GM18505 (cell line): ENCODE data around the gene PLA2G6.
"Not testable (repeated sequence)": the region's sequence is repeated elsewhere in the genome, so short reads cannot be mapped to it uniquely, and the experiment has no call there.

Experiments
- ATAC-seq: cut with Tn5 transposase; IDR thresholded peaks from one replicate; pipeline ENCODE4 v1.9.1; 2021; ENCODE audit not compliant: unreplicated experiment
- POLR2A ChIP-seq: IDR thresholded peaks from 4 replicates; pipeline ENCODE4 v1.6.1; 2011; ENCODE audit warnings: borderline replicate concordance; ENCODE audit not compliant: insufficient read depth, insufficient read length; ENCODE audit errors: extremely low read depth

Gene PLA2G6

DNA sequence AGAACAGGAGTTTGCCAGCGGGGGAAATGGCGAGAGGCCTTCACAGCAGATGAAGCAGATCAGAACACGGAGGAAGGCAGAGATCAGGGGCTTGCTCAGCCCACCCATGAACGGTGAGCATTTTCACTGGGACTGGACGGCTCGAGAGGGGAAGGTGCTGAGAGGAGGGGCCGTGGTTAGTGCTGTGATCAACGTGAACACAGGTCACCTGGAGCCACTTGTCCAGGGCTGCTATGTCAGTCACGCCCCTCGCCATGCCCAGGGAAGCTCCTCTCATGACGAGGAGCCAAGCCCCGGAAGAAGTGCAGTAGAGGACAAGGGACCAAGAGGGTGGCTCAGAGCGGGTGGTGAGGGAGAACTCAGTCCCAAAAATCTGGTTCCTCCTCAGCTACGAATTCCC lies 7.0 kb downstream of the PLA2G6 start:
- ATAC-seq: no peak
- TF ChIP-seq POLR2A: no peak

DNA sequence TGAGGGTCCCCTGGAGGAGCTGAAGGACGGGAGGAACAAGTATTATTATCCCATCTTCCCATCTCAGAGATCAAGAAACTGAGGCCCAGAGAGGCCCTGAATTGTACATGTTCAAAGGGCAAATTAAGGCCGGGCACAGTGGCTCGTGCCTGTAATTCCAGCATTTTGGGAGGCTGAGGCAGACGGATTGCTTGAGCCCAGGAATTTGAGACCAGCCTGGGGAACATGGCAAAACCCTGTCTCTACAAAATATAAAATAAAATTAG lies 8.1 kb downstream of the PLA2G6 start:
- TF ChIP-seq POLR2A: no peak
- ATAC-seq: no peak

GRCh38 chr22:38172832-38173640 lies 8.6 kb downstream of the PLA2G6 start:
- TF ChIP-seq POLR2A: no peak

DNA sequence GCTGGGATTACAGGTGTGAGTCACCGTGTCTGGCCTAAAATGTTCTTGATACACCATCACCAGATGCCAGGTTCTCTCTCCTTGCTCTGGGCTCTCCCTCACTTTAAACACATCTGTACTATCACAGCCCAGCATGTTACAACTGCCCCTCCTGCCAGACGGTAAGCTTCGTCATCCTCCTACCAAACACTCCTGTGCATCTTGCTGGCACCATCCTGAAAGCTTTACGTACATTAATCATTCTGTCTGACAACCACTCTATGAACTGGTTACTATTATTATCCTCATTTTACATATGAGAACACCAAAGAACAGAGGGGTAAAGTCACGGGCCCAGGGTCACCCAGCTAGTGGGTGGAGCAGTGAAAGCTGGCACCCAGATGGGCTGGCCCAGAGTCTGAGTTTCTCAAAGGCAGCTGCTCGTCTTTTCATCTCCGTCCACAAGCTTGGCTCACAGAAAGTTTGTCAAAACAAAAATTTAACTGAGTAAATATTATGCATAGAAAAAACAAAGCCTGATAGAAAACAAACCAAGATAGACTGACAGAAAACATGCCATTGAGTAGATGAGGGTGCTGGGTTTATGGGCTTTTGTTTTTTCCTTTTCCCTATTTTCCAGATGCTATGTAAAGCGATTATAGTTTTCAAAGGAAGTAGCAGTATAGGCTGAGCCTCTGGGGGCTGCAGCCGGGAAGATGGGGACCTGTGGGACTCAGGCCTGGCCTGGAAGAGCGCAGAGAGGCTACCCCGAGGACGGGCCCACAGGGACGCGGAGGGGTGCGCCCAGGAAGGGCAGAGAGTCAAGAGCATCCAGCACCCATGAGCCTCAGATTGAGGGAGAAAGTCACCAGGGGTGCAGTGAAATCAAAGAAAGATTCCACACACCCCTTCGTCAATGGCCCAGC lies 9.5 kb downstream of the PLA2G6 start:
- no peak for ATAC-seq
- TF ChIP-seq POLR2A: no peak

More at GRCh38 chr22:38172832-38173640, 8.6 kb downstream of the PLA2G6 start:
- no peak for ATAC-seq

GRCh38 chr22:38170469-38170868 lies 11.2 kb downstream of the PLA2G6 start:
- no peak for ATAC-seq
- no peak for TF ChIP-seq POLR2A

DNA sequence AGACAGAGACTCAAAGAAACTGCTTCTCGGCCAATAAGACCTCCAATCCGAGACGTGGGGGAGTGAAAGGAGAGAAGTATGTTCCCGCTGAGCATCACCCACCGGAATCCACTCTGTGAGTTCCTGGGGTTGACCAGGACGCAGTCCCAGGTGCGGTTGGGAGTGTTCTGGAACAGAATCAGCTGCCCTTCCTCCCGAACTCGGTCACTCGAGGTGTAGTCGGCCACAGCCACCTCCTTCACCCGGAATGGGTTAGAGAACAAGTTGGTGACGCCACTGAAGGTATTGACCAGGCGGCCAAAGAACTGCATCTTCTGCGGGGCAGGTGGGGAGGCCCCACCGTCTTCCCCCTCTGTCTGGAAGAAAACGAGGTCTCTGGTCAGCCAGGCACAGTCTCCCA lies 12.5 kb downstream of the PLA2G6 start:
- ATAC-seq: no peak
- TF ChIP-seq POLR2A: no peak

GRCh38 chr22:38167988-38168407 lies 13.6 kb downstream of the PLA2G6 start:
- no peak for ATAC-seq
- no peak for TF ChIP-seq POLR2A

DNA sequence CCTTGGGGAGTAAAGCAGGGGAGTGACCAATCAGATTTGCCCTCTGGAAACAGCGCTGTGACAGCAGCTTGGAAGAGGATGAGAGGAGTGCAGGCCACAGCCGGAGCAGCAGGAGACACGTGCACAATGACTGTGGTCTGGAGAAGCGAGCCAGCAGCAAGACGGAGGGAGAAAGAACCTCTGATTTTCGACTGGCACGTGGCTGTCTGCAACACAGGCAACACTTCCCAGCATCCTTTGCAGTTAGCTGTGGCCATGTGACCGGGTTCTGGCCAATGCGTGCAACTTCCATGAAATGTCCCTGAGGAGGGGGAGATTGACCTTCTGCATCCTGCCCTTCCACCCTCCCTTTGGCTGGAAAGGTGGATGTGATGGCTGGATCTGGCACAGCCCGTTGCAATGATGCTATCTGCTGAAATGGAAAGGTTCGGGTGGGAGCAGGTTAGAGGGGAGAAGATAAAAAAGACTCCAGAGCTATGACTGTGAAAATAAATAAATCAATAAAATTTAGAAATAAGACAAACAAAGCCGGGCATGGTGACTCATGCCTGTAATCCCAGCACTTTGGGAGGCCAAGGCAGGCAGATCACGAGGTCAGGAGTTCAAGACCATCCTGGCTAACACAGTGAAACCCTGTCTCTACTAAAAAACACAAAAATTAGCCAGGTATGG lies 15.6 kb downstream of the PLA2G6 start:
- ATAC-seq: no peak

GRCh38 chr22:38164551-38164918 lies 17.1 kb downstream of the PLA2G6 start:
- ATAC-seq: no peak
- TF ChIP-seq POLR2A: no peak

More for the DNA sequence above, 15.6 kb downstream of the PLA2G6 start:
- TF ChIP-seq POLR2A: no peak

DNA sequence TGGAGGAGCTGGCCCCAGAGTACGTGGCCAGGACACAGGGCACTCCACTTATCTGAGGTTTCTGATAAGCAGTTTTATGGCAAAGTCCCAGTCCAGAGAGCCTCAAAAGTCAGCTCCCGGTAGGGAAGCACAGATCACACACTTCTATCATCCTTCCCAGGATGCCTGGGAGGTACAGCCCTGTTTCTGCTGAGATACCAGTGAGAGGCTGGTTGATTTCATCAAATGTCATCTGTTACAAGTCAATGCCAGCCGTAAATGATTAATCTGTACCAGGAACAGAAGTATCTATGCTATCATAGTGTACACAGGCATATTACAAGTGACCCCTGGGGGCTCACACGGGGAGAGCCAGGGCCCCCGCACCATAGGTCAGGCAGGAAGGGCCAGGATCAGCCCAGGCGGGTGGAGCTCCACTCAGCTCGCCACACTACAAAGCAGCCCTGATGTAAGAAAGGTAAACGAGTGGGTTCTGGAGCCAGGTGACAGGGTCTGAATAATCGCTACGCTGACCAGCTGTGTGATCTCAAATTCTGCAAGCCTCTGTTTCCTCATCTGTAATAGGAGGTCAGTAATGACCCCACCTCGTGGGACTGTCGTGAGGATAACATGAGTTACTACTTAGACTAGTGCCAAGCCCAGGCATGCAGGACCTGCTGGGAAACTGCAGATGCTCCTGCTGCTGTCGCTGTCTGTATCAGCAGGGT lies 17.6 kb downstream of the PLA2G6 start:
- no peak for ATAC-seq
- no peak for TF ChIP-seq POLR2A

- no peak for TF ChIP-seq POLR2A
- ATAC-seq: no peak
Observed at GRCh38 chr22:38162881-38163843, 18.5 kb downstream of the PLA2G6 start.

- no peak for ATAC-seq
- TF ChIP-seq POLR2A: no peak
Observed at GRCh38 chr22:38155703-38156102, 25.9 kb downstream of the PLA2G6 start.

DNA sequence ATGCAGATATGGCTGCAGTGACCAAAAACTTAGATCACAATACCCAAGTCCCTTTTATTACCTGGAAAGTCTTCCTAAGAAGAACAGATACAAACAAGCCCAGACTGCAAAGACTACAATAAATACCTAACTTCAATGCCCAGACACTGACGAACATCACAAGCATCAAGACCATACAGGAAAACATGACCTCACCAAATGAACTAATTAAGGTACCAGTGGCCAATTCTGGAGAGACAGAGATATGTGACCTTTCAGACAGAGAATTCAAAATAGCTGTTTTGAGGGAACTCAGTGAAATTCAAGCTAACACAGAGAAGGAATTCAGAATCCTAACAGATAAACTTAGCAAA lies 27.1 kb downstream of the PLA2G6 start:
- not testable (repeated sequence) for ATAC-seq
